HG02970 (cell line): ENCODE results near the gene KCNMA1.
"Not testable (repeated sequence)": the region's sequence is repeated elsewhere in the genome, so short reads cannot be mapped to it uniquely, and the experiment has no call there.

Experiments used
- ATAC-seq: cut with Tn5 transposase; IDR thresholded peaks from one replicate; pipeline ENCODE4 v1.9.1; 2021; ENCODE audit warnings: mild to moderate bottlenecking, moderate library complexity, moderate number of reproducible peaks; ENCODE audit not compliant: unreplicated experiment, low FRiP score

KCNMA1 gene

DNA sequence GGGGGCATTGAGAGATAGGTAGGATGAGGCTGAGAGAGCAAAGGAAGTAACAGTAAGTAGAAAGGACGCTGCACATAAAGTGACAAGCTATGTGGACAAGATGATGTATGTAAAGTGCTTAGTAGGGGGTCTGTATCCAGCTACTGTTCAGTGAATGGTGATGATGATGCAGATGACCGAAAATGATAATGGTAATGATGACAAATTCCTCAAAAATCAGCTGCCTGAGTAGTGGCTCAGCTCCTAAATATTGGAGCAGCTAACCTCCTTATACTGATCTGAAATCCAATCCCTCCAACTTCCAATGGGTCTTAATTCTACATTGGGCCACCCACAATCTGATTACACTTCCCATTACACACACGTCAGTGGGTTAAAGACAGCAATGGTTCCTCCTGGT, 27.1 kb upstream of the KCNMA1 start:
- no peak for ATAC-seq

DNA sequence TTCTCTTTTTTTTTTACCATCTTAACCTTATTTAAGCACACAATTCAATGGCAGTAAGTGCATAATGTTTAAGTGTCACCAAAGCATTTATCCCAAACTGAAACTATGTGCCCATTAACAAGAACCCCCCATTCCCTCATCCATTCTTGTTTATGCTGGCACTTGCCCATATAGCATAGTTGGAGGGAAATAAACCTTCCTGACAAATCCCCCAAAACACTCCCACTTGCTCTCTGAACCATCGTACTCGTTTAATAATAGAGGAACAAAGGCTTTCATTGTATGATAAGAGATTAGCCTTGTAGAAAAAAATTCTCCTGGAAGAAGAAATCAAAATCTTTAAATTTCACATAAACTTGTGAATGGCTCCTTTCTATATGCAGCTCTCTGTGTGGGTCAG, 26.4 kb upstream of the KCNMA1 start:
- no peak for ATAC-seq

DNA sequence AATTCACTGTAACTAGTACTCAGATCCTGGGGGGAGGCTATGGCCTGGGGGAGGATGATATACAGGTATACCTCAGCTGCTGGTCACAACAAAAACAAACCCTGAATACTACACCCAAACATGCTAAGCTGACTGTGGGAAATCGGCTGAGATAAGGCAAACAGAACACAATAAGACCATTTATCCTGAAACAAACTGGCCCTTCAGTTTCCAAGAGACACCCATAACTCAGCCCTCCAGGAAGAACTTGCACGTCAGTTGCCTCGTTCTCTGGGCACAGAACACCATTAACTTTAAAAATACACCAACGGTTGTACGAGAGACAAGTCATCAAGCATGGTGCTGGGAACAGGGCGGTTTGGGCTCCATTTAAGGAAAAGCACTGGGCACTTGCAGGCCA, 24.1 kb upstream of the KCNMA1 start:
- ATAC-seq = no peak

DNA sequence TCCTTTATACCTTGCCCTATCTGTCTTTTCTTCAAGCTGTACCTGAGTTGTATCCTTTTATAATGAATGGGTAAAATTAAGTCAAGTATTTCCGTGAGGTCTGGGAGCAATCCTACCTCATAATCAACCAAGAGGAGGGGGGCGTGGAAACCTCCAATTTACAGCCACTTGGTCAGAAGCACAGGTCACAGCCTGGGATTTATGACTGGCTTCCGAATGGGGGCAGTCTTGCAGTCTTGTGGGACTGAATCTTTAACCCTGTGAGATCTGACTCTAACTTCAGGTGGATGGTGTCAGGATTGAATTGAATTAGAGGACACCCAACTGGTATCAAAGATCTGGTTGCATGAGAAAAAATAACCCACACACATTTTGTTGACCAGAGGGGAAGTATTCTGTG, 23.5 kb upstream of the KCNMA1 start:
- ATAC-seq = no peak

DNA sequence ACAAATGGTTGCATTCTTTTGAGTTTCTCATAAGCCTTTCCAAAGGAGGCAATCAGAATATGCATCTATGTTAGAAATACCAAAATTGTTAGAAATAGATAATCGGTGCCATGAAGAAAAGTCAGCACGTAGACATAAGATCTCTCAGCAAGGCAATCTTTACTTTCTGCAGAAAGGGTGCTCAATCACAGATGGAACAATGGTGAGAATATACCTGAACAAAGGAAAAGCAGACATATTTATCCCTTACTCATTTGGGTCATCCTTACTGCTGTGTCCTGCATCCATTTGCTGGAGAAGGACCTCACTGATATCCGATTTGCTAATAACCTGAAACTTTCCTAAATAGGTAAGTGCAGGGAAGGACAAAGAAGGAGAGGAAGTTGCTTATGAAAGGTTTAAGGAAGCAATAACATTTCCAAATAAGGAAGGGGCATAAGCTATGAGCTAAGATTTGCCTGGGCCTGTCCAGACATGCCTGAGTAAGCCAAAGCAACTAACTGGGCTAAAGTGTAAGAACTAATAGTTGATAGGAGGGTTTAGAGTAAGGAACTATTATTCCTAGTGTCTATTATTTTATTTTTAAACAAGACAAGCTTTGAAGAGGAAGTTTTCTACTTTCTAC, 21.6 kb upstream of the KCNMA1 start:
- not testable (repeated sequence) for ATAC-seq

DNA sequence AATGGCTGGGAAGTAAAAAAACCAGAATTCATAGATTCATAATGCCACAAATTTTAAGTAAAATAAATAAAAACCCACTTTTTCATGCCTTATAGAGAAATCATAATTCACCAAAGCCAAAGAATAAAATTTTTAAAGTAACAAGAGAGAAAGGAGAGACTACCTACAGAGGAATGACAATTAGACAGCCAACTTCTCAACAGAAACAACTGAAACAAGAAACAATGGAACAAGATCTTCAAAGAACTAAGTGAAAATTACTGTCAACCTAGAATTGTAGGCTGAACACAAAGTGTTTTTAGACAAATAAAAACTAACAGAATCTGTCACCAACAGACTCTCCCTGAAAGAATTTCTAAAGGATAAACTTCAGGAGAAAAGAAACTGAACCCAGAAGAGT, 15.6 kb upstream of the KCNMA1 start:
- ATAC-seq = no peak

DNA sequence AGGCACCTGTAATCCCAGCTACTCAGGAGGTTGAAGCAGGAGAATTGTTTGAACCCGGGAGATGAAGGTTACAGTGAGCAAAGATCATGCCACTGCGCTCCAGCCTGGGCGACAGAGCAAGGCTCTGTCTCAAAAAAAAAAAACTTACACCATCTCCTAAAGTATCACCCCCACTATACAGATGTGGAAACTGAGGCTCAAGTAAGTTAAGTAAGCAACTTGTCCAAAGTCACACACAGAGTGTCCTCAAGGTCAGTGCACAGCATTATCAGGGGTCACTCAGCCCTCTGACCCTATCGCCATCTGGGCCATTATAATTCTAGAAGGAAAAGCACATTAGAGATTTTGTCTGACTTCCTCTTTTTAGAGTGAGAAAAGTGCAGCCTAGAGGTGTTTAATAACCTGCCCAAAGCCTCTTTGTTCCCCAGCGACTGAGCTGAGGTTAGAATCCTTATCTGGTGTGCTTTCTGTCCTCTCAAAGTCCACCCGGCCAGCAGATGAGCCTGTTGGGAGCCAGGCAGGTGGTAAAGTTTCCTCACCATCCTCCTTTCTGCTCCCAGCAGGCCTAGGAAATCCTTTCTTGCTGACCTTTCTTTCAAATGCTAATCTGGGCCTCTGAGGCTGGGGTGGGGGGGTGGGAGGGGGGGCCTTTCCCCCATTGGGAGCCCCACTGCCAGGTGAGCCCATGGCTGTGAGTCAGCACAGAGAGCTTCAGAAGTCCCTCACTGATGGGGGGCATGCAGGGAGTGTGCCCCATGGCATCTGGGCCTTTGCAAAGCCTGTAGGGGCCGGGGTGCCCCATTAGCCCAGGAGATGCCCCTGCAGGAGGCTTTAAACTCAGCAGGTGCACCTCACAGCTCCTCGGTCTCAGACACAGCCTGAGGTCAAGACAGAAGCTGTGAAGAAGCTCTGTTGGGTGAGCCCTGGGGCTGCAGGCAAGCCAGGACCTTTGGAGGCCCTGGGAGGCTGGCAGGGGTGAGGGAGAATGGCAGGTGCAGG, 12.0 kb upstream of the KCNMA1 start:
- no peak for ATAC-seq

DNA sequence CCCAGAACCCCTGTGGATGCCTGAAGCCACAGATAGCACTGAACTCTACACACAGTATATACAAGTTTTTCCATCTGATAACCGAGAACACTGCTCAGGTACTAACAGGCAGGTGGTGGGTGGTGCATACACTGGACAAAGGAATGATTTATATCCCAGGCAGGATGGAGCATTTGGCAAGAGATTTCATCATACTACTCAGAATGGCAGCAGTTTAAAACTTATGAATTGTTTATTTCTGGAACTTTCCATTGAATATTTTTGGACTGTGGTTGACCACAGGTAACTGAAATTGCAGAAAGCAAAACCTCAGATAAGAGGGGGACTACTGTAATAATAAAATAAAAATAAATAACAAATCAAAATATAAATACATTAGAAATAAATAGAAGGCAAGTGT, 10.9 kb upstream of the KCNMA1 start:
- ATAC-seq = no peak

DNA sequence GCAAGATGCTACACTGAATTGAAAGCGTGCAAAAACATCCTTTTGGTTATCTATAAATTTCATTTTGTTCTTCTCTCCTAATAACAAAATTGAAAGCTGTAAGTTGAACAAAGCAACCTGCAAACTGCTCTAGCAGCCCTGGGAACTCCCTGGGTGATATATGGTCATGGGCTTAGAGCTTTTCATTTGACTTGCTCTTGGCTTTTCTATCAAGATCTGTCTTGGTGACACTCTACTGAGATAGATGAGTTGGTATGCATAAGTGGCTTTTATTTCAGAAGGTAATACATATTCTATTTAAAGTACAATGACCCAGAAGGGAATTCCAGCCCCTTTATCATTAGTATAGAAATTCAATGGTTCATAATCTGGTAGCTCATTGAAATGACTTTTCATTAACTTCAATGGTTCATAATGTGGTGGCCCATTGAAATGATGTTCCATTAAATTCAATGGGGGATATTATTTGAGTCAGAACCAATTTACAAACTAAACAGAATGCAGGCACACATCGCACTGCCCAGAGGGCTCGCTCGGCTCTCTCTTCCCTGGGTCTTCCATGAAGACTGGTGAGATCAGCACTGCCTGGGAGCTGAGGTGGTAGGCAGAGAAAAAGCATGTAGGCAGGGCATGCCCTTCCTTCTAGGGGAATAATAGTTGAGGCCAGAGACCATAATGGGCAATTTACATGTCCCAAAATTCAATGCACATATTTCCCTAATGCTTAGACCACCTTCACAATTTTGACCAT, 10.1 kb upstream of the KCNMA1 start:
- no peak for ATAC-seq

DNA sequence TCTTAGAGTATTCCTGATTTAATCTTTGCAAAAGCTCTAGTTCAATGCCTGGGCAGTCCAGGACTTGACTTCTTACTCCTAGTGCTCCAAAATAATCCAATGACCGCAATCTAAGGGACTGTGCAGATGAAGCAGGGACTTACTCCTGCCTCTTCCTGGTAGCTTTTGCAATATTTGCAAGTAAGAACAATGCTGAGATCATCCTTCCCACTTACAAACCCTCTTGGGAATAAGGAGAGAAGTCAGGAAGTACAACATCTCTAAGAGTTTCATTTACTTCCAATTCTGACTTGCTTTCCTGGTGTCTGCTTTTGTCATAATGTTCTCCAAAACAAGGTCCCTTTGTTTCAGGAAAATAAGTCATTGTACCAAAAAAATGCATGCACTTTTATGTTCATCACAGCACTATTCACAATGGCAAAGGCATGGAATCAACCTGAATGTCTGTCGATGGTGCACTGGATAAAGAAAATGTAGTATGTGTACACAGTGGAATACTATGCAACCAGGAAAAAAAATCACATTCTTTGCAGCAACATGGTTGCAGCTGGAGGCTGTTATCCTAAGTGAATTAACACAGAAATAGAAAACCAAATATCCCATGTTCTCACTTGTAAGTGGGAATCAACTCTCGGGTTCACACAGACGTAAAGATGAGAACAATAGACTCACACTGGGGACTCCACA, 7.1 kb upstream of the KCNMA1 start:
- no peak for ATAC-seq

DNA sequence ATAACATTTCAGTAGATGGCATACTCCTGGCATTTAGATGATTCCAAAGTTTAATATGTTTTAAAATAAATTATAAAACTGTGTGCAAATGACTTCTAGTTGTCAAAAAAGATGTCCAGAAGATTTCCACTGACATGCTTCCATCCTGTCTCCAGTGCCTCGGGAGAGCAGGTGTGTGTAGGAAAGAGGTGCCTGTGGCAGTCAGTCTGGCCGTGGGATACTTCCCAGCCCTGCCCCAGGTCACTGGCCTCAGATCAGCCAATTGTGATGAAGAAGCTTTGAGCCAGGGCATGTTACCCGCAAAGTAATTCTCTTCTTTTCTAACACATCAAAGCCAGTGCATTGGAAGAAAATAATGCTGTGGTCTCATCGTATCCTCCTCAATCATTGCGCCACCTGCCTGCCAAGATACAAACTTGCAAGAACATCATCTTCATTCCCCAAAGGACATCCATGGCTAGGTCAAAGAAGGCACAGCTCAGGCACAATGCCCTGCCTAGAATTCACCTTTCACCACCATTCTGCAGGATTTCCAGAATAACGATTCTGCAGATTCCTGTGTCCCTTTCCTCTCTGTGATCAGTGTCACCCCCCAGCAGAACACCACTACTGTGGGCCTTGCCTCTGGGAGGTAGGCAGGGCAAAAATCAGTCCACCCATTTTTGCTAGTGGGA, 6.3 kb upstream of the KCNMA1 start:
- ATAC-seq = no peak

DNA sequence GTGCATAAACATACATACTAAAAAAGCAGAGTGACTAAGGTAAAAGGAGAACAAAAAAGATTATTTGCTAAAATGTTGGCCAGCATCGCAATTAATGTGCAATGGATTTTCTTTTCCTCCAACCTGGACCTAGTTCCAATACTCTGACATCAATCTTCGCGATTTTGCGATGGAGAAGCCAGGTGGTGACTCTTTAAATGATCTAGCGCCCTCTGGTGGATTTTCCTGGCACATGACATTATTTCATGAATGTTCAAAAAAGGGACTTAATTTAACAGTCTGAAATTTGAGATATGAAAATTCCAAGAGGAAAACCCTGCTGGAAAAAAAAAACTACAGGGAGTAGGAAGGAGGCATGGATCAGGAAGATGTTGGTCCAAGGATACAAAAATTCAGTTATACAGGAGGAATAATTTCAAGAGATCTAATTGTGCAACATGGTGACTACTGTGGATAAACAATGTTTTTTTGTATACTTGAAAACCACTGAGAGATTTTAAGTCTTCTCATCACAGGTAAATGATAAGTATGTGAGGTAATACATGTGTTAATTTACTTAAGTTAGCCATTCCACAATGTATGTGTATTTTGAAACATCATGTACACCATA, 4.3 kb upstream of the KCNMA1 start:
- no peak for ATAC-seq

DNA sequence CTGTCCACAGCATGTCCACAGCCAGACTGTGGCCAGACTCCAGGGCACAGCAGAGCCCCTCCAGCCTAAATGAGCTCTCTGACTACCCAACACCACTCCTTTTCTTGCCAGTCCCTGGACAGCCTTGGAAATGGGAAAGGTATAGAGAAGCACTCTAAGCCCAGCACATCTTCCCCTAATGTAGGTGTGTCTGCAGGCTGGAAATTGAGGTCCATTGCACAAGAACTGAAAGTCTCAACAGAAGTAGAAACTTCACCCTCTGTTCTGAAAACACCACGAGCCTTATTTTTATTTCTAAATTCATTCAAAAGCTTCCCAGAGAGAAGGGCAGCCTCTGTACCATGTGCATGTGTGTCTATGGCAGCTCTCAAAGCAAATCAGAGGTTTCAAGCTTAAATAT, 3.7 kb upstream of the KCNMA1 start:
- ATAC-seq = no peak

DNA sequence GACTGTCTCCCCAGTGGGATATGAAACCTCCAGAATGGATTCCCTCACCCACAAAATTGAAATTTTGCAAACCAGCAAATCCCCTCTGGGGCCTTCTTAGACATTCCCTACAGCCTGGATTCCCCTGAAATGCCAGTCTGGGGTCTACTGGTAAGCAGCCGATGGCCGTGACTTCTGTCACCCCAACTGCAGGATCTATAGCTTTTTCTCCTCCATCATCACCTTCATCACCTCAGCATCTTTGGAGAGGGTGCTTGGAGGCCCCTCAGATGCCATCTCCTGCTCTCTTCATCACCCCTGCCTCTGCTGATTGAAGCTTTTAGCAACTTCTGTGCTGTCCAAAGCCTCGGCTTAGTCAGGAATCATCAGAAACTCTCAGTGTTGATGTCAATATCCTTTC, 2.6 kb upstream of the KCNMA1 start:
- ATAC-seq = no peak

DNA sequence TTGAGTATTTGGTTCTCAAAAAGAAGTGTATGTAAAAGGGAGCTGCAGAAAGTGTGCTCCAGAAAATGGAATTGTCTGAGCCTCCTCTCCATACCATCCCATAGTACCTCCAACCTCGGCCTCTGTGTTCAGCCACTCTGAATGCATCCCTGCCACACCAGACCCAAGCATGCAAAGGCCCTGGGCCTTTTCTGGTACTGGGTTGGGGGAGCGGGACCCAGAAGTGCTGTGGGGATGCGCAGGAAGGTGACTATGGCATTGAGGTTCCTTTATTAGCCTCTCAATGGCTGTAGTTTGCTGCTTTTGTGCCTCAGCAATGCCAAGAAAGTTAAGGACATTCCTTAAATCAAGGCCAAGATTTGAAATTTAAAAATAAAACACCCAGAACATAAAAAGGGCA, 2.1 kb upstream of the KCNMA1 start:
- ATAC-seq = no peak

DNA sequence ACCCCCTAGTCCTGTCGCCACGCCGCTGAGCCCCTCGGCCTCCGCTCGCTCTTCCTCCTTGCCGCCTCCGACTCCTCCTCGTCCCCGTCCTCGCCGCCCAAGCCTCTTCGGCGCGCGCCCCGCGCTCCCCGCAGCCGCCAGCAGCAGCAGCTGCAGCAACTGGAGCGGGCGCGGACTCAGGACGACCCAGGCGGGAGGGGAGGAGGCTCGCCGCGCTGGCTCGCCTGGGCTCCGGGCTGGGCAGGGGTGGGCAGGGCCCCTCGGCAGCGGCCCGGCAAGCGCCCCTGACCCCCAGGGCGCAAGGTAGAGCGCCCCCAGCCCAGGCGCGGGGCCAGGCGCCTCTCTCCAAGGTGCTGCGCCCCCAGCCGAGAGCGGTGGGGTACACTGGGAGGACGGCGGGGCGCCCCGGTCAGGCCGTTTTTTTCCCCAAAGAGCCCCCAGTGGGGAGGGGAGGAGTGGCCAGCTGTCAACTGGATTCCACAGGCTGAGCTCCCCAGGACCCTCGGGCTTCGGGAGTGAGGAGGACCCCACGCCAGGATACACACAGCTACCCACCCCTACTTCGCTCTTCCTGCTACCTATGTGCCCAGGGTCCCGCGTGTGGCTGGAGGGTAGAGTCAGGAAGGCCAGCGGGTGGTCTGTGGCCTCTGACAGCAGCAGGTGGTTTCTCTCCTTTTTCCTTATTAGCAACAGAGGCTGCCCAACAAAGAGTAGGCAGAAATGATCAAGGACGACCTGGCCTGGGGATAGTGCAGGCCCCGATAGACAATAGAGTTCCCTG, 903 bp upstream of the KCNMA1 start:
- ATAC-seq = no peak

DNA sequence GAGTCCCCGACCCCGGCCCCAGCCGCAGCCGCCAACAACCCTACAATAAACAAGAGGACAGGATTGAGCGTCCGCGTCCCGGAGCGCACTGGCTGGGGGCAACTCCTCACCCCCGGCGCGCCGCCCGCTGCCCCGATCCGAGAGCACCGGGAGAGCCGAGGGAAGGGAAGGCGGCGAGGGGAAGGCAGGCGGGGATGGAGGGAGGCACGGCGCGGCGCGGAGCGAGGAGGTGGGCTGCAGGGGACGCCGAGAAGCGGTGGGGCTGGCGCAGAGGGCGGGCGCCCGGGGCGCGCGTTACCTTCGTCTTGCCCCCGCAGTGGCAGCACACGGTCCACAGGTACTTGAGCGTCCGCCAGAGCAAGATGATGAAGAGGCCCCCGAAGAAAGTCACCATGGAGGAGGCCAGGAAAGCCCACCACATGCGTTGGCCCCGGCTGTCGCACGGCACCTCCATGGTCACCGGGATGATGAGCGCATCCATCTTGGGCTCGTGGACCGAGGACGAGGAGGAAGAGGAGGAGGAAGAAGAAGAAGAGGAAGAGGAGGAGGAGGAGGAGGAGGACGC, 559 bp downstream of the KCNMA1 start:
- ATAC-seq = no peak

DNA sequence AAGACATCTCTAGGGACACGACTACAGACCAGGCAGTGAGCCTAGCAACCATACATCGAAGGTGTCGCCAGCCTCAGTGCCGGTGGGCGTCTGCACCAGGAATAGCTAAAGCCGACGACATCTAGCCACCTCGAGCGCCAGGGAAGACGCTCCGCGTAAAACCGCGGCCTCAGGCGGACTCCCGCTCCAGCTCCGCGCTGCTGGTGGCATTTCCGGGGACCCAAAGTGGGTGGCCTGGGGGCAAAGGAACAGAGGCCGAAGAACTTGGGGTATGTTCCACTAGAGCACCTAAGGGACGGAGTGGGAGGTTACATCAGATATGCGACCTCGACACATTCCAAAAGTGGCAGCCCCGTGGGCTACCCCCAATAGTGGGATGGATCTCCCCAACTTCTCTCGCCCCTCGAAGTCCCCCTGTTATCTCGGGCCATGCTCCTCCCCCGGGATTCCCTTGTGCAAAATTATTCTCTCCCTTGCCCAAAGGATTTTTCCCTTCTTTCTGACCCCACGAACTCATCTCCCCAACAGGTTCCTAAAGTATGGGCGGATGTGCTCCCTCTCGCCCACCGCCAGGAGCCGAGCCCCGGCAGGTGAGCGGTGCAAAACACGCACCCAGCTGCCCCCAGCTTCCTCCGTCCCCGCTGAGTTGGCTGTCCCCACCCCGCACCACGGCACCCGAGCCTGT, 1.2 kb downstream of the KCNMA1 start:
- no peak for ATAC-seq
